OCI-LY3 (cell line): ENCODE measurements around the gene MYO5B.

Experiments
- H2AFZ ChIP-seq: fragments of 200-600, 300-600 bp; shearing (Covaris generic); 2 replicates; pipeline ENCODE4 v1.6.0; 2014; ENCODE audit warnings: antibody characterized with exemption, low read depth, low read length
- H3K27ac ChIP-seq: fragments of 200-600, 300-600 bp; sonication (generic); 2 replicates; pipeline ENCODE4 v1.5.1; 2014; ENCODE audit warnings: mild to moderate bottlenecking, low read length, moderate library complexity, mixed read lengths
- H3K27me3 ChIP-seq: fragments of 200-600, 300-600 bp; sonication (generic); 2 replicates; pipeline ENCODE4 v1.6.1; 2014; ENCODE audit warnings: low read depth, low read length, mixed read lengths
- H3K36me3 ChIP-seq: fragments of 200-600, 300-600 bp; sonication (generic); replicated peaks from 2 replicates; pipeline ENCODE3; 2014; ENCODE audit warnings: low read depth, low read length, mixed read lengths
- H3K4me1 ChIP-seq: fragments of 300-600, 200-600 bp; sonication (generic); 2 replicates; pipeline ENCODE4 v1.6.1; 2014; ENCODE audit warnings: low read length, mixed read lengths
- H3K4me2 ChIP-seq: fragments of 200-600, 300-600 bp; sonication (generic); 2 replicates; pipeline ENCODE4 v1.6.1; 2014; ENCODE audit warnings: low read length, mixed read lengths
- H3K4me3 ChIP-seq: fragments of 300-600, 200-600 bp; sonication (generic); 2 replicates; pipeline ENCODE4 v1.5.1; 2014; ENCODE audit warnings: antibody characterized with exemption, mild to moderate bottlenecking, low read length, moderate library complexity
- H3K79me2 ChIP-seq: fragments of 300-600, 200-600 bp; shearing (Covaris generic); 2 replicates; pipeline ENCODE4 v1.6.1; 2014; ENCODE audit warnings: mild to moderate bottlenecking, low read length, mixed read lengths
- H3K9ac ChIP-seq: fragments of 300-600, 200-600 bp; shearing (Covaris generic); 2 replicates; pipeline ENCODE4 v1.6.0; 2014; ENCODE audit warnings: mild to moderate bottlenecking, low read length, moderate library complexity
- H3K9me3 ChIP-seq: fragments of 200-600, 300-600 bp; shearing (Covaris generic); 2 replicates; pipeline ENCODE4 v1.6.1; 2014; ENCODE audit warnings: low read length, mixed read lengths; ENCODE audit not compliant: insufficient read depth
- H4K20me1 ChIP-seq: fragments of 200-600, 300-600 bp; sonication (generic); 2 replicates; pipeline ENCODE4 v1.6.1; 2016; ENCODE audit warnings: low read length, mixed read lengths; ENCODE audit not compliant: insufficient read depth
- CTCF ChIP-seq: fragments of 200-600, 300-600 bp; sonication (generic); IDR thresholded peaks from 2 replicates; pipeline ENCODE4 v1.5.1; 2014; ENCODE audit warnings: antibody characterized with exemption, low read length, low read depth
- EZH2phosphoT487 ChIP-seq: fragments of 200-600 bp; shearing (Covaris generic); IDR thresholded peaks from 2 replicates; pipeline ENCODE4 v1.6.1; 2018; ENCODE audit warnings: antibody characterized with exemption, mixed run types, low read depth

MYO5B gene

DNA sequence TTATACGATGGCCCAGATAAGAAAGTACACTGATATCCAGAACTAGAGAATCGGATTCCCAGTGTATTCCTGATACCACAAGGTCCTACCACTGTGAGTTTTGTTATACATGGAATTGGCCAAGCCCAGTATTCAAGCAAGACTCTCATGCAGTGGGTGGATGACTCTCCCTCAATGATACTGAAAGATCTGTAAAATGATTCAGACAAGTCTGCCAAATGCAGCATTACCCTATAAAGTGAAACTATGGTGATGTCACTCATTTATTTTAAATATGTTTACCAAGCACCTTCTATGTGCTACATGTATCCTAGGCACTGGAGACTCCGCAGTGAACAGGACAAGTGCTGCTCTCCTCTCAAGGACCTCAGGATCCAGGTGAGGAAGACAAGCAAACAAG, 22.6 kb downstream of the MYO5B start:
- Histone ChIP-seq H3K79me2 (no peaks in the 10 kb centered on the region), H4K20me1 (no peaks in the 10 kb centered on the region), H3K4me1 (no peaks in the 10 kb centered on the region), H3K27me3 (peaks cover 40% of the 10 kb centered on the region), H3K27ac (no peak overlapping the region), H2AFZ (no peak overlapping the region), H3K36me3 (no peaks in the 10 kb centered on the region), H3K4me3 (no peak overlapping the region), H3K9me3 (no peaks in the 10 kb centered on the region), H3K9ac (no peak overlapping the region), H3K4me2 (no peak overlapping the region)
- TF ChIP-seq CTCF (no peak), EZH2phosphoT487 (no peak)

DNA sequence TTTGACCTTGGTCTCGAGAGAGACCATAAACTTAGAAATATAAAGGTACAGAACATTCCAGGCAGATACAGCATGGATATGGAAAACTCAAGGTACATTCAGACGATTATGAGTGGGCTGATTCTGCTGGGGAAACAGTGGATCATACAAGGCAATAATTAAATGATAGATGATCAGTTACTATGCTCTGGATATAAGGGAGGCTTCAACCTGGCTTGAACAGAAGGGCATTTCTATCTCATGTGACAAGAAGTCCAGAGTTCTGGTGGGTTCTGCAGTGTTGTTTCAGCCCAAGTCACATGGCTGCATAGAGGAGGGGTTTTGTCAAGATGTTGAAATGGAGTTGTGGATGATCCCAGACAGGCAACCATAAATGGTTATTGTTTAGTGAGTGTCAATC, 23.5 kb downstream of the MYO5B start:
- Histone ChIP-seq H3K27ac (no peak overlapping the region), H2AFZ (no peak overlapping the region), H3K79me2 (no peaks in the 10 kb centered on the region), H3K4me3 (no peak overlapping the region), H3K27me3 (peaks cover 40% of the 10 kb centered on the region), H3K4me2 (no peak overlapping the region), H3K36me3 (no peaks in the 10 kb centered on the region), H3K9me3 (no peaks in the 10 kb centered on the region), H3K9ac (no peak overlapping the region), H3K4me1 (no peaks in the 10 kb centered on the region), H4K20me1 (no peaks in the 10 kb centered on the region)
- no peak for TF ChIP-seq EZH2phosphoT487
- TF ChIP-seq CTCF = no peak

DNA sequence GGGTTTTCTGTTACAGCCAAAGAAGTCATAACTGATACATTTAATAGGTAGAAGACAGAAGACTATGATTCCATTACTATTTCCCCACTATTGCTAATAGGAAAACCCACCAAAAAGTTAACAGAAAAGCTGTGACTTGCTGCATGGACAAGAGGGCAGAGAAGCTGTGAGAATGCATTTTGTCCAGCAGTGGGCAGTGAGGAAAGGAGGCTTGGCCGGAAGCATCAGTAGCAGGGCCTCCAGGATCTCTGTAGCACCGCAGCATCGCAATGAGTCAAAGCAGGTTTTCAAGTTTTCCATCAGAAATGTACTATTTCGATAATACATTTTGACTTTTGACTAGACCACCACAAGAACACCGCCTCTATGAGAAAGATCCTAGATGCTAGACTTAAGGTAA, 24.9 kb downstream of the MYO5B start:
- H2AFZ ChIP-seq = no peak overlapping the region
- no peaks in the 10 kb centered on the region for H3K79me2 ChIP-seq
- H3K4me1 ChIP-seq = no peaks in the 10 kb centered on the region
- H3K27ac ChIP-seq = no peak overlapping the region
- H3K27me3 ChIP-seq = peaks cover 30% of the 10 kb centered on the region
- no peak overlapping the region for H3K9ac ChIP-seq
- H4K20me1 ChIP-seq = no peaks in the 10 kb centered on the region
- H3K4me3 ChIP-seq = no peak overlapping the region
- no peak overlapping the region for H3K4me2 ChIP-seq
- H3K36me3 ChIP-seq = no peaks in the 10 kb centered on the region
- no peaks in the 10 kb centered on the region for H3K9me3 ChIP-seq
- TF ChIP-seq EZH2phosphoT487 (no peak), CTCF (no peak)

GRCh38 chr18:50169149-50169548, 25.8 kb downstream of the MYO5B start:
- TF ChIP-seq EZH2phosphoT487 (no peak), CTCF (no peak)
- no peak overlapping the region for H3K4me3 ChIP-seq
- H3K27me3 ChIP-seq = peaks cover 29% of the 10 kb centered on the region; the same call in 1 of the 2 replicates

More at GRCh38 chr18:50169149-50169548, 25.8 kb downstream of the MYO5B start:
- Histone ChIP-seq H3K9me3 (no peaks in the 10 kb centered on the region), H4K20me1 (no peaks in the 10 kb centered on the region), H3K79me2 (no peaks in the 10 kb centered on the region), H3K27ac (no peak overlapping the region), H2AFZ (no peak overlapping the region), H3K4me2 (no peak overlapping the region), H3K36me3 (no peaks in the 10 kb centered on the region), H3K4me1 (no peaks in the 10 kb centered on the region), H3K9ac (no peak overlapping the region)
